GM18507 (cell line): ENCODE measurements around the gene PLA2G4B.
A peak's percentile ranks its signal among the peaks of the same experiment; 100 is the strongest.

Experiments
- DNase-seq: peaks from one replicate; pipeline ENCODE4 v3.0.0; 2011; ENCODE audit warnings: low read depth; ENCODE audit not compliant: insufficient read length; ENCODE audit errors: extremely low spot score
- FAIRE-seq: peaks from 2 replicates; lab custom pipeline; 2011; peaks lifted over from hg19 to GRCh38; lab: Jason Lieb, UNC

PLA2G4B gene

GRCh38 chr15:41894791-41895463 lies 56.3 kb downstream of the PLA2G4B start:
- FAIRE-seq (peak; percentile 96), DNase-seq (peak; percentile 93)

- DNase-seq, result no peak
- FAIRE-seq, result no peak
Observed at GRCh38 chr15:41895491-41895890, 56.8 kb downstream of the PLA2G4B start.

GRCh38 chr15:41895957-41896356 lies 57.3 kb downstream of the PLA2G4B start:
- FAIRE-seq, result no peak
- DNase-seq, result no peak

- DNase-seq (no peak), FAIRE-seq (no peak)
Observed at GRCh38 chr15:41896566-41896965, 57.9 kb downstream of the PLA2G4B start.

- DNase-seq (no peak), FAIRE-seq (no peak)
Observed at GRCh38 chr15:41897363-41897799, 58.7 kb downstream of the PLA2G4B start.
